H9 (cell line): ENCODE measurements around the gene RNF39. TPM values are rescaled to one million over a fixed set of nuclear protein-coding genes. Genes with fewer than 3 reads are reported as not detected.

Experiments used
- DNase-seq: peaks from one replicate; pipeline ENCODE4 v3.0.0-alpha.2; 2017
- H2AFZ ChIP-seq: one replicate; pipeline ENCODE4 v1.6.1; 2013; ENCODE audit warnings: mild to moderate bottlenecking, low read length, control low read depth, moderate library complexity
- H2AK5ac ChIP-seq: 2 replicates; pipeline ENCODE4 v1.6.1; 2013; ENCODE audit warnings: low read length, control low read depth, mixed read lengths; ENCODE audit not compliant: insufficient read length
- H2BK120ac ChIP-seq: one replicate; pipeline ENCODE4 v1.6.1; 2013; ENCODE audit warnings: low read depth, mild to moderate bottlenecking, low read length, control low read depth, inconsistent platforms; ENCODE audit not compliant: poor library complexity, severe bottlenecking
- H2BK12ac ChIP-seq: 2 replicates; pipeline ENCODE4 v1.6.1; 2013; ENCODE audit warnings: low read length, control low read depth, mixed read lengths, low read depth; ENCODE audit not compliant: insufficient read length
- H2BK15ac ChIP-seq: 2 replicates; pipeline ENCODE4 v1.6.1; 2013; ENCODE audit warnings: low read depth, low read length, control low read depth
- H2BK20ac ChIP-seq: one replicate; pipeline ENCODE4 v1.6.1; 2013; ENCODE audit warnings: low read depth, mild to moderate bottlenecking, low read length, control low read depth, inconsistent platforms; ENCODE audit not compliant: poor library complexity, severe bottlenecking
- H2BK5ac ChIP-seq: 2 replicates; pipeline ENCODE4 v1.6.1; 2013; ENCODE audit warnings: low read length, control low read depth, mixed read lengths; ENCODE audit not compliant: insufficient read length
- H3K14ac ChIP-seq: 2 replicates; pipeline ENCODE4 v1.6.1; 2013; ENCODE audit warnings: low read length, control low read depth; ENCODE audit not compliant: insufficient read depth
- H3K18ac ChIP-seq: 2 replicates; pipeline ENCODE4 v1.6.1; 2013; ENCODE audit warnings: low read depth, mild to moderate bottlenecking, mixed read lengths, low read length, control low read depth; ENCODE audit not compliant: insufficient read length
- H3K23ac ChIP-seq: 2 replicates; pipeline ENCODE4 v1.6.1; 2013; ENCODE audit warnings: low read length, control low read depth, mixed read lengths, low read depth; ENCODE audit not compliant: insufficient read length
- H3K23me2 ChIP-seq: 2 replicates; pipeline ENCODE4 v1.6.1; 2013; ENCODE audit warnings: low read depth, mild to moderate bottlenecking, mixed read lengths, low read length, control low read depth; ENCODE audit not compliant: insufficient read length, poor library complexity, severe bottlenecking
- H3K27ac ChIP-seq: 2 replicates; pipeline ENCODE4 v1.5.1; 2013; ENCODE audit warnings: low read length, control low read depth, mixed read lengths, low read depth; ENCODE audit not compliant: insufficient read length
- H3K27me3 ChIP-seq: 2 replicates; pipeline ENCODE4 v1.6.1; 2013; ENCODE audit warnings: low read length, control low read depth, inconsistent platforms; ENCODE audit not compliant: insufficient read depth
- H3K4ac ChIP-seq: 2 replicates; pipeline ENCODE4 v1.6.1; 2013; ENCODE audit warnings: low read depth, mild to moderate bottlenecking, control low read depth, inconsistent platforms, low read length, moderate library complexity
- H3K4me1 ChIP-seq: 2 replicates; pipeline ENCODE4 v1.6.1; 2013; ENCODE audit warnings: low read length, control low read depth, inconsistent platforms; ENCODE audit not compliant: insufficient read depth
- H3K4me2 ChIP-seq: 2 replicates; pipeline ENCODE4 v1.6.1; 2013; ENCODE audit warnings: low read length, control low read depth, mixed read lengths; ENCODE audit not compliant: insufficient read length, insufficient read depth
- H3K56ac ChIP-seq: 2 replicates; pipeline ENCODE4 v1.6.1; 2013; ENCODE audit warnings: low read depth, mild to moderate bottlenecking, mixed read lengths, low read length, control low read depth; ENCODE audit not compliant: insufficient read length
- H3K79me1 ChIP-seq: 2 replicates; pipeline ENCODE4 v1.6.1; 2013; ENCODE audit warnings: low read depth, mild to moderate bottlenecking, moderate library complexity, low read length, control low read depth, inconsistent platforms; ENCODE audit not compliant: insufficient read depth, poor library complexity, severe bottlenecking
- H3K79me2 ChIP-seq: 2 replicates; pipeline ENCODE4 v1.6.1; 2013; ENCODE audit warnings: low read length, control low read depth, inconsistent platforms; ENCODE audit not compliant: insufficient read depth
- H3K9ac ChIP-seq: 2 replicates; pipeline ENCODE4 v1.6.1; 2013; ENCODE audit warnings: low read length, control low read depth, mixed read lengths; ENCODE audit not compliant: insufficient read length; ENCODE audit errors: extremely low read depth
- H3K9me3 ChIP-seq: one replicate; pipeline ENCODE4 v1.6.1; 2013; ENCODE audit warnings: low read depth, low read length, inconsistent platforms; ENCODE audit not compliant: control insufficient read depth
- H3T11ph ChIP-seq: one replicate; pipeline ENCODE4 v1.6.1; 2013; ENCODE audit warnings: mild to moderate bottlenecking, low read length, control low read depth, inconsistent platforms
- H4K20me1 ChIP-seq: one replicate; pipeline ENCODE4 v1.6.1; 2013; ENCODE audit not compliant: control insufficient read depth, insufficient read length, insufficient read depth
- H4K5ac ChIP-seq: 2 replicates; pipeline ENCODE4 v1.6.1; 2013; ENCODE audit warnings: low read depth, mild to moderate bottlenecking, mixed read lengths, low read length, control low read depth; ENCODE audit not compliant: insufficient read length
- H4K8ac ChIP-seq: replicated peaks from 2 replicates; pipeline ENCODE4 v1.6.1; 2013; ENCODE audit warnings: low read length, control low read depth, mixed read lengths, low read depth; ENCODE audit not compliant: insufficient read length
- H4K91ac ChIP-seq: 2 replicates; pipeline ENCODE4 v1.6.1; 2013; ENCODE audit warnings: low read depth, mild to moderate bottlenecking, moderate library complexity, mixed read lengths, low read length, control low read depth; ENCODE audit not compliant: insufficient read length
- H3K27ac Mint-ChIP-seq, 3 experiments: 2 replicates in 2 of 3; 3 replicates in 1 of 3; pipeline ENCODE4 v1.8.0; 2020 to 2021; ENCODE audit warnings: mixed read lengths in 3 of 3, mild to moderate bottlenecking in 1 of 3, moderate library complexity in 1 of 3
- H3K27me3 Mint-ChIP-seq: 2 replicates; pipeline ENCODE4 v1.8.0; 2021; ENCODE audit warnings: low read depth, mild to moderate bottlenecking, moderate library complexity, mixed read lengths
- H3K36me3 Mint-ChIP-seq, 3 experiments: 2 replicates in 2 of 3; 3 replicates in 1 of 3; pipeline ENCODE4 v1.8.0; 2020 to 2021; ENCODE audit warnings: low read depth in 3 of 3, mixed read lengths in 3 of 3; ENCODE audit not compliant: insufficient read depth in 1 of 3
- H3K4me1 Mint-ChIP-seq, 2 experiments: 2 replicates each; pipeline ENCODE4 v1.8.0; 2020; ENCODE audit warnings: mixed read lengths in 2 of 2
- H3K4me3 Mint-ChIP-seq, 2 experiments: 2 replicates in 1 of 2; 3 replicates in 1 of 2; pipeline ENCODE4 v1.8.0; 2020 to 2021; ENCODE audit warnings: mild to moderate bottlenecking in 2 of 2, mixed read lengths in 2 of 2, moderate library complexity in 1 of 2
- H3K9me3 Mint-ChIP-seq, 2 experiments: 2 replicates in 1 of 2; 3 replicates in 1 of 2; pipeline ENCODE4 v1.8.0; 2020; ENCODE audit warnings: mild to moderate bottlenecking in 2 of 2, mixed read lengths in 2 of 2, moderate library complexity in 1 of 2
- CTCF ChIP-seq: fragments of 200-600 bp; sonication (generic); conservative IDR thresholded peaks from 3 replicates; pipeline ENCODE4 v1.8.0; 2021; ENCODE audit warnings: antibody characterized with exemption, mild to moderate bottlenecking
- WGBS: extraction: QIAGEN DNeasy Blood & Tissue Kit; methylation state at CpG from one replicate; pipeline ENCODE4 v1.1.7; 2013; ENCODE audit warnings: missing lambda C conversion rate, low lambda C conversion rate, mixed read lengths; ENCODE audit not compliant: insufficient read length; ENCODE audit errors: extremely low coverage; 5-methylcytosine and 5-hydroxymethylcytosine counted together
- total RNA-seq: library from RNA; stranded (reverse); gene quantifications from 2 replicates; pipeline ENCODE4 v1.2.1, GENCODE V29; 2021

RNF39 gene
- total RNA-seq, 1 experiment from 2014 or later = 0.26 TPM

- no peaks in the 10 kb centered on the region for H3K4me1 Mint-ChIP-seq
- H4K20me1 ChIP-seq = no peaks in the 10 kb centered on the region
- H3K56ac ChIP-seq = no peak overlapping the region
- no peak overlapping the region for H2AK5ac ChIP-seq
- no peak overlapping the region for H3K4me2 ChIP-seq
- no peak overlapping the region for H3K4ac ChIP-seq
- no peaks in the 10 kb centered on the region for H3K79me1 ChIP-seq
- TF ChIP-seq CTCF = no peak
- peaks cover 2% of the 10 kb centered on the region; the same call in 1 of the 2 replicates for H3K27me3 Mint-ChIP-seq
- H2BK15ac ChIP-seq = no peak overlapping the region
- H3K27ac Mint-ChIP-seq = no peak overlapping the region
- no peak overlapping the region for H4K5ac ChIP-seq
- no peaks in the 10 kb centered on the region for H3K9me3 Mint-ChIP-seq
- no peak overlapping the region for H2BK5ac ChIP-seq
- H3K9ac ChIP-seq = no peak overlapping the region
- no peak overlapping the region for H3K14ac ChIP-seq
- H3K36me3 Mint-ChIP-seq = no peaks in the 10 kb centered on the region; a peak in 1 of 7 replicates
- DNase-seq = no peak
- H3K27me3 ChIP-seq = no peaks in the 10 kb centered on the region
- H4K8ac ChIP-seq = no peak overlapping the region
- H3K79me2 ChIP-seq = no peaks in the 10 kb centered on the region
- no peak overlapping the region for H3K18ac ChIP-seq
- H3T11ph ChIP-seq = no peak overlapping the region
- WGBS = no CpG with 5 or more reads among the region's 2 CpGs
- no peak overlapping the region for H2BK120ac ChIP-seq
- H2AFZ ChIP-seq = no peak overlapping the region
- H3K27ac ChIP-seq = no peak overlapping the region
- H3K23me2 ChIP-seq = no peaks in the 10 kb centered on the region
- no peak overlapping the region for H3K4me3 Mint-ChIP-seq
- no peak overlapping the region for H2BK12ac ChIP-seq
- no peak overlapping the region for H2BK20ac ChIP-seq
- no peak overlapping the region for H3K23ac ChIP-seq
- no peak overlapping the region for H4K91ac ChIP-seq
- no peaks in the 10 kb centered on the region for H3K4me1 ChIP-seq
- no peaks in the 10 kb centered on the region for H3K9me3 ChIP-seq
Measured at GRCh38 chr6:30047220-30047619, 28.3 kb downstream of the RNF39 start.
